BLaER1 treated with 17β-estradiol and CSF1 and Interleukin-3, amounts not matched to agents 10 nM and 100 nM (cell line): ENCODE results near the gene USP47.
"Not testable (repeated sequence)": the region's sequence is repeated elsewhere in the genome, so short reads cannot be mapped to it uniquely, and the experiment has no call there.

ENCODE experiments used
- H3K27ac ChIP-seq, 11 experiments: shearing (Covaris generic); formaldehyde crosslinking; 2 replicates each; pipeline ENCODE4 v1.8.1; 2022
- H3K27me3 ChIP-seq, 11 experiments: shearing (Covaris generic); formaldehyde crosslinking; 2 replicates each; pipeline ENCODE4 v1.8.1; 2022
- H3K36me3 ChIP-seq, 11 experiments: shearing (Covaris generic); formaldehyde crosslinking; 2 replicates each; pipeline ENCODE4 v1.8.1; 2022
- H3K4me1 ChIP-seq, 10 experiments: shearing (Covaris generic); formaldehyde crosslinking; 2 replicates each; pipeline ENCODE4 v1.8.1; 2022
- H3K4me2 ChIP-seq, 11 experiments: shearing (Covaris generic); formaldehyde crosslinking; 2 replicates each; pipeline ENCODE4 v1.8.1; 2022
- H3K4me3 ChIP-seq, 10 experiments: shearing (Covaris generic); formaldehyde crosslinking; 2 replicates each; pipeline ENCODE4 v1.8.1; 2022
- H3K9ac ChIP-seq, 11 experiments: shearing (Covaris generic); formaldehyde crosslinking; 2 replicates each; pipeline ENCODE4 v1.8.1; 2022
- H3K9me3 ChIP-seq, 11 experiments: shearing (Covaris generic); formaldehyde crosslinking; replicated peaks in 1 of 11; 2 replicates each; pipeline ENCODE4 v1.8.1; 2022
- H4K20me1 ChIP-seq, 11 experiments: shearing (Covaris generic); formaldehyde crosslinking; 2 replicates each; pipeline ENCODE4 v1.8.1; 2022
- Cebpa-rat ChIP-seq, 11 experiments: shearing (Covaris generic); IDR thresholded peaks; 2 replicates each; pipeline ENCODE4 v1.8.1; 2022

USP47 gene

DNA sequence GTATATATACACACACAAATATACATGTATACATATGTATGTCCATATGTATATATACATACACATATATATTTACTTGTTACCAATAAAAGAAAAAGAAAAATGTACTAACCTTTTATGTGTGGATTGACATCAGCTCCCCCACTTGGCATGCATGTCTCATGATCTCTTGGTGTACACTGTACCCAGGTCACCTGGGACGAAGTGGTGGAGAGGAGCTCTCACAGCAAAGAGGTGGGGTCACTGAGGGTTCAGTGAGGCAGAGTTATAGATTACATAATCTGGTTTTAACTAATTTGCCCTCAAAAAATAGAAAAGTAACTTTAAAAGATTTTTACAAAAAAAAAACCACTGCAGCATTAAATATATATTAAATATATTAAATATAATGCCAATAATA, 15.5 kb upstream of the USP47 start:
- Histone ChIP-seq H3K27ac (no peak overlapping the region), H3K4me2 (no peak overlapping the region), H3K27me3 (no peaks in the 10 kb centered on the region), H3K9me3 (peaks cover 19 to 27% (median 26%) of the 10 kb centered on the region in 11 experiments), H4K20me1 (no peaks in the 10 kb centered on the region), H3K4me1 (no peaks in the 10 kb centered on the region), H3K36me3 (no peaks in the 10 kb centered on the region), H3K9ac (no peak overlapping the region), H3K4me3 (no peak overlapping the region)
- TF ChIP-seq Cebpa-rat (IDR thresholded peaks at IDR 0.05) = no peak

DNA sequence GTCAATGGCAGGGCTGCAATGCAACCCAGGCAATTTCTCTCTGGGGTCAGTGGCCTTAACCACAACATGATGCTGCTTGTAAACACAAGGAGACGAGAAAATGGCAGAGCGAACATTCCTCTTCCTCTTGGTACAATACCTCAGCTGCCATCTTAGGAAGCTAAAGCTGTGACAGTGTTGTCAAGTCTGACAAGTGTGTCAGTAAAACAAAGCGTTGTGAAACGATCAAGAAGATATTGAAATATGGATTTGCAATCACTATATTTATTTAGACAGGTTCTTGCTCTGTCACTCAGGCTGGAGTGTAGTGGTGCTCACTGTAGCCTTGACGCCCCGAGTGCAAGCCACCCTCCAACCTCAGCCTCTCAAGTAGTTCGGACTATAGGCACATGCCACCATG, 14.5 kb upstream of the USP47 start:
- Histone ChIP-seq H3K36me3 (no peaks in the 10 kb centered on the region), H3K9ac (no peak overlapping the region), H3K27me3 (no peaks in the 10 kb centered on the region), H3K4me3 (no peak overlapping the region), H3K9me3 (peaks cover 21 to 32% (median 28%) of the 10 kb centered on the region in 11 experiments), H3K4me2 (no peak overlapping the region), H3K27ac (no peak overlapping the region), H4K20me1 (no peaks in the 10 kb centered on the region), H3K4me1 (no peaks in the 10 kb centered on the region)
- TF ChIP-seq Cebpa-rat (IDR thresholded peaks at IDR 0.05) = no peak

DNA sequence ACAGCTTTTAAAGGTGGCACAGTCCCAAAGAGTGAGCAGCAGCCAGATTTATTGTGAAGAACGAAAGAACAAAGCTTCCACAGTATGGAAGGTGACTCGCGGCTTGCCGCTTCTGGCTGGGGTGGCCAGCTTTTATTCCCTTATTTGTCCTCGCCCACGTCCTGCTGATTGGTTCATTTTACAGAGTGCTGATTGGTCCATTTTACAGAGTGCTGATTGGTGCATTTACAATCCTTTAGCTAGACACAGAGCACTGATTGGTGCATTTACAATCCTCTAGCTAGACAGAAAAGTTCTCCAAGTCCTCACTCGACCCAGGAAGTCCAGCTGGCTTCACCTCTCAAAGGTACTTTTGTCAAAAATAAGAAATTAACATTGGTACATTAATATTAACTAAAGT, 10.4 kb upstream of the USP47 start:
- not testable (repeated sequence) for H3K4me2 ChIP-seq, H3K27me3 ChIP-seq, H3K9ac ChIP-seq, H3K9me3 ChIP-seq, H3K36me3 ChIP-seq, H4K20me1 ChIP-seq, H3K27ac ChIP-seq, H3K4me3 ChIP-seq, H3K4me1 ChIP-seq

DNA sequence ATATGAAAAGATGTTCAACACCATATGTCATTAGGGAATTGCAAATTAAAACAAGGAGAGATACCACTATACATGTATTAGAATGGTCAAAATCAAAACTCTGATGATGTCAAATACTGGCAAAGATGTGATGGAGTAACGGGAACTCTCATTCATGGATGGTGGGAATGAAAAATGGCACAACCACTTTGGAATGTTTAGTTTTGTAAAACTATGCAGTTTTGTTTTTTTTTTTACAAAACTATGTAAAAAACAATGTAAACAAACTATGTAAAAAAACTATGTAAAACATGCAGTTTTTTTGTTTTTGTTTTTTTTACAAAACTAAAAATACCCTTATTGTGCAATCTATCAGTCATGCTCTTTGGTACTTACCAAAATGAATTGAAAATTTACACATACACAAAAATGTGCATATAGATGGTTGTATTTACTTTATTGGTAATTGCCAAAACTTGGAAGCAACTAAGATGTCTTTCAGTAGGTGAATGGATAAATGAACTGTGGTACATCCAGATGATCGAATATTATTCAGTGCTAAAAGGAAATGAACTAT, 5.0 kb upstream of the USP47 start:
- Histone ChIP-seq H3K4me3 (no peak overlapping the region), H3K27me3 (no peaks in the 10 kb centered on the region), H3K27ac (no peak overlapping the region), H3K9me3 (peaks cover 0 to 5% (median 0%) of the 10 kb centered on the region in 11 experiments; a peak in 1 of 22 replicates), H3K4me2 (no peak overlapping the region), H3K9ac (no peak overlapping the region), H3K4me1 (peaks cover 0 to 11% (median 2%) of the 10 kb centered on the region in 10 experiments; a peak in 8 of 20 replicates), H4K20me1 (no peaks in the 10 kb centered on the region), H3K36me3 (no peaks in the 10 kb centered on the region)
- TF ChIP-seq Cebpa-rat (IDR thresholded peaks at IDR 0.05) = no peak

DNA sequence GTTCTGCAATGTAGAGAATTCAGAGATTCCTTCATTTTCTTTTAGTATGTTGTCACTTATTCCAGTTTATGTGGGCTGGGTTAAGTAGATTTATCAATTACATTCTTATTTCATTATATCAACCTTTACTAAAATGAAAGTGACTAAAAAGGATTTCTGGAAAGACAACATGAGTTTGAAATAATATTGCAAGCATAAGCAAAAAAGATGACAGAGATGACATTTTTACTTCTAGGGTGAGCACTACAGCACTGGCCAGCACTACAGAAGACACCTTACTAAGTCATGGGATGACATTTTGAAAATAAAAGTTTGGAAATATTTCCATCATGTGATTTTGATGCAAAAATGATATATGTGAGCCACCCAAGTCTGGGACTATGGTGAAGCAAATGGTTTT, 2.1 kb upstream of the USP47 start:
- Histone ChIP-seq H3K27ac (no peak overlapping the region), H4K20me1 (peaks cover 5 to 22% (median 21%) of the 10 kb centered on the region in 11 experiments; a peak in 18 of 22 replicates), H3K9me3 (peaks cover 0 to 4% (median 0%) of the 10 kb centered on the region in 11 experiments; a peak in 1 of 22 replicates), H3K36me3 (no peaks in the 10 kb centered on the region), H3K4me3 (no peak overlapping the region), H3K9ac (no peak overlapping the region), H3K4me2 (no peak overlapping the region), H3K4me1 (peaks cover 11 to 23% (median 15%) of the 10 kb centered on the region in 10 experiments), H3K27me3 (no peaks in the 10 kb centered on the region)
- TF ChIP-seq Cebpa-rat (IDR thresholded peaks at IDR 0.05) = no peak

DNA sequence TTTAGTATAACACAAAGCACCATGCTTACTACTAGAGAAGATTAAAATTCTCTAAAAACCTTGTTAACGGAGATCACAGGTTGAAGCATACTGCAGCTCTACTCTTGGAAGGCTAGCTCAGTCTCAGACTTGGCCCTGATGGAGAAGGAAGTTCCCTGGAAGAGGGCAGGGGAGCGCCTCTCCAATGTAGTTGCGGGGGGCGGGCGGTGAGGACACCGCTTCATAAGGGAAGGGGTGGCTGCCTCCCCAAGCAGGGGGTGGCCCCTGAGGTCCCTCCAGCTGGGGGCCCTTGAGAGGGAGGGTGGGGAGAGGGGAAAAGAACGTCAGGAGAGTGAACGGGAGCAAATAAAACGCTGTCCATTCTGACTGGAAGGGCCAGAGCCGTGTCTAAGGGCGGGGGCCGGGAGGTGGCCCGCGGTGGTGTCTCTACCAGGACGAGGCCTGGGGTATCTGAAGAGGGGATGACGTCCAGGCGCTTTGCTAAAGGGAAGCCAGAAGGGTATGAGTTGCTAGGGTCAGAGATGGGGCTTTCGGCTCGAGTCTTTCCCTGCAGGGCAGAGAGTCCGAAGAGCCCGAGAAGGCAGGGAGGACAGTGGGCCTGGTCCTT, 553 bp upstream of the USP47 start:
- Histone ChIP-seq H3K9ac (peak overlapping the region; percentile 96 to 100 (median 99)), H3K9me3 (no peaks in the 10 kb centered on the region), H3K4me3 (peak overlapping the region; percentile 66 to 97 (median 90)), H3K4me1 (peaks cover 22 to 38% (median 28%) of the 10 kb centered on the region in 10 experiments), H4K20me1 (peaks cover 18 to 37% (median 36%) of the 10 kb centered on the region in 11 experiments; a peak in 19 of 22 replicates), H3K36me3 (no peaks in the 10 kb centered on the region), H3K27me3 (no peaks in the 10 kb centered on the region), H3K4me2 (peak overlapping the region; percentile 69 to 96 (median 87)), H3K27ac (peak overlapping the region; percentile 96 to 100 (median 99))
- TF ChIP-seq Cebpa-rat (IDR thresholded peaks at IDR 0.05) = no peak

DNA sequence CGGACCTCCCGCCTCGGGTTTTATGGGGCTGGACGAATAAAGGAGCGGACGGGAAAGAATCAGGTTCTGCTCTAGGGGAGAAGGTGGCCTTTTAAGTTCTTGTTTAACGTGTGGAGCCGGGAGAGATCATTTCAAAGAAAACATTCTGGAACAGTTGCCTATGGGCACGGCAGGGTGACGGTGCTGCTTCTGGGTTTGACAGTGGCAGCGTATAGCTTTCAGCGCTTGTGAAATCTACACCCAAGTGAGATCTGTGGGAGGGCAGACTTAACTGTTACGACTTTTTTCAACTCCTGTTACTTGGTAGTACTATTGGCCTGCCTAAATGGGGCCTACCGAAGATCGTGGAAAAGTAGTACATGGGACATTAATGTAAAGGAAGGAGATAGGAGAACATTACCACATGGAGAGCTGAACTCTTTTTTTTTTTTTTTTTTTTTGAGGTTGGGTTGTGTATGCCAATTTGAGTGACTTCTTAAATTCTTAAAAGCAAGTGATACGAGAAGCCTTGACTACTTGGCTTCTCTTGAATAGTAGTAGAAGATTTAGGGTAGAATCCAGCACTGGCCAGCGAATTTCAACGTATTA, 743 bp downstream of the USP47 start:
- H3K9ac ChIP-seq = peak overlapping the region; percentile 96 to 100 (median 99)
- H3K9me3 ChIP-seq = no peaks in the 10 kb centered on the region
- 0 out of 22 replicates have a peak, but pooled peaks of 1 of the 11 experiments have one; percentile 24 for TF ChIP-seq Cebpa-rat (IDR thresholded peaks at IDR 0.05)
- H3K4me1 ChIP-seq = peaks cover 22 to 40% (median 28%) of the 10 kb centered on the region in 10 experiments
- H3K27ac ChIP-seq = peak overlapping the region; percentile 96 to 100 (median 99)
- H3K36me3 ChIP-seq = no peaks in the 10 kb centered on the region
- H3K27me3 ChIP-seq = no peaks in the 10 kb centered on the region
- H4K20me1 ChIP-seq = peaks cover 23 to 50% (median 47%) of the 10 kb centered on the region in 11 experiments; a peak in 20 of 22 replicates
- peak overlapping the region; percentile 72 to 96 (median 87) for H3K4me2 ChIP-seq
- H3K4me3 ChIP-seq = peak overlapping the region; percentile 66 to 97 (median 90)

DNA sequence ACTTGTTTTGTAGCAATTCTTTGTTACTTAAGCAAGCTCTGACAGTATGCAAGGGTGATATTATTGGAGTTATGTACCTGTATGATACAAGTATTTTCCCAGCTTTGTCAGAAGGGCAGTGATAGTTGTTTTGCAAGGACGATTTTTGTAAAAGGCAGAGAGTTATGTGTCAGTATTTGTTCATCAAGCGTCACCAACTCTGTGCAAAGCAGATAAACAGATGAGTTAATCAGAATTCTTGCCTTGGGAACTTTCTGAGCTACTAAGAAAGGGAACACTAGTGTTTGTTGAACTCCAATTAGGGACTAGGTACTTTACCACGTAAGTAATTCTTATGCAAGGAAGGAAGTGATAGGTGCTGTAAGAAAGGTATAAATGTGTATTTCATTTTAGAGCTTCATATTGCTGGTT, 1.4 kb downstream of the USP47 start:
- H4K20me1 ChIP-seq = peaks cover 24 to 57% (median 54%) of the 10 kb centered on the region in 11 experiments; a peak in 20 of 22 replicates
- TF ChIP-seq Cebpa-rat (IDR thresholded peaks at IDR 0.05) = no peak
- peak overlapping the region; percentile 96 to 100 (median 99) for H3K9ac ChIP-seq
- H3K4me3 ChIP-seq = peak overlapping the region; percentile 66 to 97 (median 90)
- no peaks in the 10 kb centered on the region for H3K27me3 ChIP-seq
- H3K36me3 ChIP-seq = no peaks in the 10 kb centered on the region
- H3K27ac ChIP-seq = peak overlapping the region; percentile 96 to 100 (median 99)
- peak overlapping the region; percentile 72 to 96 (median 87) for H3K4me2 ChIP-seq
- H3K9me3 ChIP-seq = no peaks in the 10 kb centered on the region
- H3K4me1 ChIP-seq = peaks cover 22 to 40% (median 28%) of the 10 kb centered on the region in 10 experiments

DNA sequence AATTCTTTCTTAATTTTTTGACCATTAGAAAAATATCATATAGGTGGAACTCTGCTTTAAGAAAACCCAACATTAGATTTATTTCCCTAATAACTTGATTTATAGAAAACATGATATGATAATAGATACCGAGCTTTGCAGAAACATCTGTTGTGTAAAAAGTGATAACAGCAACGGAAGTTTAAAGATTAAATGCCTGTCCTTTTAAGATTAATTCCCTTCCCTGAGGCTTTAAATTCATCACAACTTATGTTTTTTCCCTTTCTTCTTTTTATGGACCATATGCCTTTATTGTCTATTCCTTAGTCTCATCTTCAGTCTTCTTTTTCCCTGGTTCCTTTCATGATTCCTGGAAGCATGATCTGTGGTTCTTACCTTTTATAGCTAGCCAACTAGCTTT, 1.9 kb downstream of the USP47 start:
- H3K36me3 ChIP-seq = no peaks in the 10 kb centered on the region
- peak overlapping the region; percentile 72 to 96 (median 87) for H3K4me2 ChIP-seq
- H3K4me1 ChIP-seq = peaks cover 22 to 40% (median 28%) of the 10 kb centered on the region in 10 experiments
- H4K20me1 ChIP-seq = peaks cover 24 to 61% (median 58%) of the 10 kb centered on the region in 11 experiments; a peak in 20 of 22 replicates
- no peak for TF ChIP-seq Cebpa-rat (IDR thresholded peaks at IDR 0.05)
- H3K9me3 ChIP-seq = no peaks in the 10 kb centered on the region
- peak overlapping the region in 10 of 11 experiments; percentile 4 to 100 (median 98); a peak in 14 of 22 replicates for H3K27ac ChIP-seq
- H3K4me3 ChIP-seq = peak overlapping the region; percentile 66 to 97 (median 90)
- H3K9ac ChIP-seq = peak overlapping the region; percentile 96 to 100 (median 99); a peak in 21 of 22 replicates
- no peaks in the 10 kb centered on the region for H3K27me3 ChIP-seq
